ENCODE results near the gene RPTOR.

RPTOR gene

GRCh38 chr17:80594431-80595269, 50.0 kb downstream of the RPTOR start:
- DNase-seq, result peak; percentile 85

- no peak for DNase-seq
Measured at GRCh38 chr17:80596760-80597608, 52.3 kb downstream of the RPTOR start.

GRCh38 chr17:80598813-80599545, 54.3 kb downstream of the RPTOR start:
- DNase-seq, result no peak

GRCh38 chr17:80599546-80600305, 55.1 kb downstream of the RPTOR start:
- no peak for DNase-seq

- DNase-seq, result no peak
Measured at GRCh38 chr17:80601146-80601545, 56.5 kb downstream of the RPTOR start.

GRCh38 chr17:80603396-80603795, 58.8 kb downstream of the RPTOR start:
- no peak for DNase-seq

- no peak for DNase-seq
Measured at GRCh38 chr17:80604009-80604669, 59.5 kb downstream of the RPTOR start.

GRCh38 chr17:80604670-80605010, 60.0 kb downstream of the RPTOR start:
- DNase-seq, result no peak

- DNase-seq, result no peak
Measured at GRCh38 chr17:80605326-80606066, 60.9 kb downstream of the RPTOR start.

- no peak for DNase-seq
Measured at GRCh38 chr17:80608326-80608725, 63.7 kb downstream of the RPTOR start.

GRCh38 chr17:80609757-80610156, 65.1 kb downstream of the RPTOR start:
- no peak for DNase-seq

- no peak for DNase-seq
Measured at GRCh38 chr17:80611816-80612215, 67.2 kb downstream of the RPTOR start.

GRCh38 chr17:80612997-80613731, 68.5 kb downstream of the RPTOR start:
- DNase-seq, result no peak

- no peak for DNase-seq
Measured at GRCh38 chr17:80613732-80614071, 69.1 kb downstream of the RPTOR start.

GRCh38 chr17:80614332-80615047, 69.9 kb downstream of the RPTOR start:
- peak; percentile 63 for DNase-seq

GRCh38 chr17:80615376-80615775, 70.7 kb downstream of the RPTOR start:
- peak; percentile 100 for DNase-seq

GRCh38 chr17:80616705-80617104, 72.1 kb downstream of the RPTOR start:
- no peak for DNase-seq

GRCh38 chr17:80618304-80618703, 73.7 kb downstream of the RPTOR start:
- no peak for DNase-seq

- no peak for DNase-seq
Measured at GRCh38 chr17:80619535-80620235, 75.0 kb downstream of the RPTOR start.
